GM19467 (cell line): ENCODE results near the gene ZNF211.

Experiments used
- ATAC-seq: cut with Tn5 transposase; IDR thresholded peaks from one replicate; pipeline ENCODE4 v1.9.1; 2021; ENCODE audit warnings: mild to moderate bottlenecking, moderate library complexity; ENCODE audit not compliant: unreplicated experiment

Gene ZNF211

DNA sequence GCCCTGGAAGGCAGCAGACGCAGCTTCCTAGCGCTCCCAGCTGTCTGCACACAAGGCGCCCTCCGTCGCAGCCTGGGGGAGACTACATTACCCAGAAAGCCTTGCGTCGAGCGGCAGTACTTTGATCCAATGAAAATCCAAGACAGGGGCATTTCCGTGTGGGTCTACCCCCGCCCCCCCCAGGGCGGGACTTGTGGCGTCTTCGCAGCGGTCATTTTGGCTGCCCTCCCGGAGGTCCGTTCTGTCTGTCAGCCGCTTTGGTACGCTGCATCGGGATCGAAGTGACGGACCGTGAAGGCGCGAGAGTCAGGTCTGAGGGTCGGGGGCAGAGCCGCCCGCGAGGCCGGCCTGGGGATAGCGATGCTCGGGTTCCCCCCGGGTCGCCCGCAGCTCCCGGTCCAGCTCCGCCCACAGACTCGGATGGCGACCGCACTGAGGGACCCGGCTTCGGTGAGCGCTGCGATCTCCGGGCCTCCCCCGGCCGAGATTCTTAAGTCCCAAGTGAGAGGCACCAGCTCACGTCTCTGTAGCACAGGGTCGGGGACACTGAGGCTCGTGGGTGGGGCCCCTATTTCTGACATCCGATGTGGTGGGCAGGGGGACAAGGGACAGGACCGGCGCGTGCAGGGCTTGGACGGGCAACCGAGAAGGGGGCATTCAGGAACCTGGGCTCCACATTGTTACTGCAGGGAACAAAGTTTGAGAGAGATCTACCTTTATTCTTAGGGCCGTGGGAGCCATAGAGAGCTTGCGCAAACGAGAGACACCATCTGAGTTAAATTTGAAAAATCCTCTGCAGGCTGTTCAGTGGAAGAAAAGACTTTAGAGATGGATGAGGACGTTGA, at the start of gene ZNF211:
TSS of gene ZNF211 (plus strand) at position 182 of the 845 bp plus-strand sequence. CDS start at position 361, 179 bp downstream.
- peak; percentile 91 for ATAC-seq

DNA sequence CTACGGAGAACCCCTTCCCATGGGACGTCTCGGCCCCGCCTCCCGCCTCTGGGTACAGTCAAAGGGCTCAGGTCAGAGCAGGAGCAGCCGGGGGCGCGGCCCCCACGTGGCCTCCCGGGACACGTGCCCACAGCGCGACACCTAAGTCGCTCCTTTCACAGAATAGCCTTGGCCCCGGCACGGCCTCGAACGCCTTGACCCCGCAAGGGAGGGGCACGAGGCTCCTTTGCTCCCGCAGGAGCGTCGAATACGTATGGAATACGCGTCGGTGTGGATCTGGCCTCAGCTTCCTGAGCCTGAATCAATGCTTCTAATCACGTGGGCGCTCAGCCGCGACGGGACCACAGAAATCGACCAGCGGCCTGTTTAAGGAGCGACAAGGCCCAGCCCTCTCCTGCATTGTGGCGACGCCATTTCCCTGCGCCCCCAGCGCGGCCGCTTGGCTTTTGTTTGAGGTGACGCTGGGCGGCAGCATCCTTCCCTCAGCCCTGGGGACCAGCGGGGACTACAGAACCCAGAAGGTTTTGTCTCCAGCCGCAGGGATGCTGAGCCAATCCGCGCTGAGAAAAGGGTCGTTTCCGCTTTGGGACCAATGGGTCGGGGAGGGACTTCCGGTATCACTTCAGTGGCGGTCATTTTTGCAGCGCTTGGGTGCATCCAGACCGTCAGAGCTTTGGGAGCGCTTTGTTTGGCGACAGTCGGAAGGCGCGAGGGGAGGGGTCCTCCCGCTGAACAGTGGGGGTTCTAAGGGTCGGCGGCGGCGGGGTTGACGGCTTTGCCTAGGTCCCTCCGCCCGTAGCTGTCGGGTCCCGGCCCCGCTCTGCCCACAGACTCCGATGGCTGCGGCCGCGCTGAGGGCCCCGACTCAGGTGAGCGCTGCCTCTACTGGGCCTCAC, 49.2 kb upstream of the ZNF211 start, which contains the start of gene ZIK1:
TSS of gene ZIK1 (plus strand) at position 625 of the 896 bp plus-strand sequence. CDS start at position 837, 212 bp downstream.
- ATAC-seq, result peak; percentile 69

DNA sequence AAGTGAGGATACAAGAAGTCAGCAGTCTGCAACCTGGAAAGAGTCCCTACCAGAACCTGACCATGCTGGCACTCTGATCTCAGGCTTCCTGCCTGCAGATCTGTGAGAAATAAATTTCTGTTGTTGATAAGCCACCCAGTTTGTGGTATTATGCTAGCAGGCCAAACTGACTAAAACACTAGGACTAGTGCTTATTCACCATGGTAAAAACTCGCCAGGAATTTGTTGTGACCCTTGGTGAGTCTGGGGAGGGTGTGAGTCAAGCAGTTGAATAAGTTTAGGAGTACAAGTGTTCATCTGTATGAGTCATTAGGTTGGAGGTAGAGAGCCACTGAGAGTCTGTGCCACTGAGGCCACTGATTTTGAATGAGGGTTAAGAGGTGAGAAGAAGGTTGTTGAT, 45.4 kb upstream of the ZNF211 start:
- ATAC-seq, result no peak

DNA sequence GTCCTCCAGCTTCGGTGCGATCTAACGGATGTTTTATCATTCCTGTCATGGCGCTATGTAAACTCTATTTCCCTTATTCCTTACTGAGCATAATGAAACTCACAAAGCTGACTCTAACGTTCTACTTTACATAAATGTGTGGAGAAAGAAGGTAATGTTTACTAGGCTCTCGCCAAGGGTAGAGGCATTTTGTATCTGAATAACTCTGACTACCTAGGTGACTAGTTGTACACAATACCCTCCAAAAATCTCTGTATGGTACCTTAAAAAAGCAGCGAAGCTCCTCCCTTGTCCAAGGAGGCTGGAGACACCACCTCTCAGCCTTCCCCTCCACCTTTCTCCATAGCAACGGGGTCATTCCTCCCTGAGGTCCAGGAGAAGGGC, 33.6 kb upstream of the ZNF211 start:
- ATAC-seq, result no peak

DNA sequence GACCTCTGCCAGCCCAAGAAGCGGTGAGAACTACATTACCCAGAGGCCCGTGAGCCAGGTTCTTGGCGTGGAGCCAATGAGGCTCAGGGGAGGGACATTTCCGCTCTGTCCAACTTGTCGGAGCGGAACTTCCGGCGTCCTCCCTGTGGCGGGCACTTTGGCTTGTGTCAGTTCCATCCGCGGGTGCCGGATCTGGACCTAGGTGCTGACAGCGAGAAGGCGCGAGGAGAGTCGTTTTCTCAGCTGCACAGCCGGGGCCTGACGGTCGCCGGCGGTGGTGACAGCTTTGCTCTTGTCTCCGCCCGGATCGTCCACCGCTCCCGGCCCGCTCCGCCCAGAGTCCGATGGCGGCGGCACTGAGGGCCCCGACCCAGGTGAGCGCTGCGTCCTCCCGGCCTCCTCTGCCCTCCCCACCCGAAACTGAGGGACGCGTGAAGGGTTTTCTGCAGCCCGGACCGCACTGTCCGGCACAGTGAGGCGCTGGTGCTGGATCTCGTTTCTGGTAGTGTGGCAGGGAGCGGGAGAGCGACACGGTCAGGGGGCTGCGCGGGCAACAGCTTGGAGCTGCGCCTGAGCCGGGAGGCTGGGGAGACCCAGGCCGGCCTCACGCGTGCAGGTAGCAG, 33.1 kb upstream of the ZNF211 start, which contains the start of gene ZNF530:
TSS of gene ZNF530 (plus strand) at position 125 of the 623 bp plus-strand sequence. CDS start 4,461 bp downstream, outside the sequence.
- peak; percentile 93 for ATAC-seq

DNA sequence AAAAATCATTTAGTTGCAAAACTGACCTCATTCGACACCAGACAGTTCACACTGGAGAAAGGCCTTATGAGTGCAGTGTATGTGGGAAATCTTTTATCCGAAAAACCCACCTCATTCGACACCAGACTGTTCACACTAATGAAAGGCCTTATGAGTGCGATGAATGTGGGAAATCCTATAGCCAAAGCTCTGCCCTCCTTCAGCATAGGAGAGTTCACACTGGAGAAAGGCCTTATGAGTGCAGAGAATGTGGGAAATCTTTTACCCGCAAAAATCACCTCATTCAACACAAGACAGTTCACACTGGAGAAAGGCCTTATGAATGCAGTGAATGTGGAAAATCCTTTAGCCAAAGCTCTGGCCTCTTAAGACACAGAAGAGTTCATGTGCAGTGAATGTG, 26.0 kb upstream of the ZNF211 start:
- ATAC-seq, result no peak

DNA sequence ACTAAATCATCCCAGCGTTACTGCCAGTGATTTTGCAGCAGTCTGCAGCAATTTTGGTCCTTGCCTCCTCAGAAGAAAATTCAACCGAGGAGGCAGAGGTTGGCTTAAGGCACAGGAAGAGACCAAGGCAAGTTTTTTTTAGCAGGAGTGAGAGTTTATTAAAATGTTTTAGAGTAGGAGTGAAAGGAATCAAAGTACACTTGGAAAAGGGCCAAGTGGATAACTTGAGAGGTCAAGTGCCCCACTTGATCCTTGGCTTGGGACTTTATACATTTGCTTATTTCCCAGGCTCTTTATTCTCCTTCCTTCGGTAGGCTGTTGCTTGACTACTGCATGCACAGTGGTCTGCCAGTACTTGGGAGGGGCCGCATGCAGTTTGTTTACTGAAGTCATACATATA, 21.9 kb upstream of the ZNF211 start:
- ATAC-seq, result no peak

DNA sequence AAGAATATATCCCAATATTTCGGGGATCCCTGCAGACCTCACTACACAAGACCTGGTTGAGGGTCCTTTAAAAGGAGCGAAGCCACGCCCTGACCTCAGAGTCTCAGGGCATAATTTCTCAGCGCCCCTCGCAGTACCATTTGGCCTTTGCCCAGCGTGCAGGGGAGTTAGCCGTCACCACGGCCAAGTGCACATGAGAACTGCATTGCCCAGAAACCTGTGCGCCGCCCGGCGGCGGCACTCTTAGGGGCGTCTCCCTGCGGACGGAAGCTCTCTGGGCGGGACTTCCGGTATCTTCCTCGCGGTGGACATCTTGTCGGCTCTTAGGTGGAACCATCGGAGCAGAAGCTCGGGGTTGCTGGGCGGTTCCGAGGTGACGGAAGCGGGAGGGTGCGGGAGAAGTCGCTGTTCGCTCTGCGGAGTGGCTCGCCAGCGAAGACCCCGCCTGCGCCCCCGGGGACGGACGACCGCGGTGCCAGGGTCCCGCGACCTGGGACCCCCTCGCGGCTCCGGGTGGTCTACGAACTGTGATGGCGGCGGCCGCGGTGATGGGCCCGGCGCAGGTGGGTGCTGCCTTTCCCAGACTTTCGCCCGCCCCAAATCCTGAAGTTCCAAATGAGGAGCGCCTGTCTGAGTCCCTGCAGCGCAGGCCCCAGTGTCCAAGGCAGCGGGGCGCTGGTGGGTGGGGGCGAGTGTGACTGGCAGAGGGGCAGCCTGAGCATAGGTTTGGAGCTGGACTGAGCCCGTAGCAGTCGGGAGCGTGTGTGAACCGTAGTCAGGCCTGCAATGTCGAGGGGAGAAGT, 18.8 kb upstream of the ZNF211 start, which contains the start of gene ZNF134:
TSS of gene ZNF134 (plus strand) at position 302 of the 803 bp plus-strand sequence. CDS start 5,227 bp downstream, outside the sequence.
- ATAC-seq, result peak; percentile 94

DNA sequence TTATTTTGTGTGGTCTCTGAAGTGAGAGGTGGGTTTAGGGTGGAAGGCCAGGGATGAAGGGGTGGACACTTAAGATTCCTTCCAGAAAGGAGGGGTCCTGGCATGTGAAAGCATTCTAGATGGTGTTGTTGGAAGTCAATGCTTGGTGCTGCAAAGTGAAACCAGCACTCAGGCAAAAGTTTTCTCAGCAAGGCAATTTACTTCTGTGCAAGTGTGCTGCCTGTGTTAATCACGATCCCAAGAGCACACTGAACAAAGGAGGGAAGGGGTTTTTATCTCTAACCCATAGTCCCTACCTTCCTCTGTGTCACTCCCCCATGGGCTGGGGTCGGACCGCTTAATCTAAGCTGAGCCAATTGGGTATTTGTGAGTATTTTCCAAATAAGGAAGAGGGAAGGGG, 17.6 kb upstream of the ZNF211 start:
- no peak for ATAC-seq

DNA sequence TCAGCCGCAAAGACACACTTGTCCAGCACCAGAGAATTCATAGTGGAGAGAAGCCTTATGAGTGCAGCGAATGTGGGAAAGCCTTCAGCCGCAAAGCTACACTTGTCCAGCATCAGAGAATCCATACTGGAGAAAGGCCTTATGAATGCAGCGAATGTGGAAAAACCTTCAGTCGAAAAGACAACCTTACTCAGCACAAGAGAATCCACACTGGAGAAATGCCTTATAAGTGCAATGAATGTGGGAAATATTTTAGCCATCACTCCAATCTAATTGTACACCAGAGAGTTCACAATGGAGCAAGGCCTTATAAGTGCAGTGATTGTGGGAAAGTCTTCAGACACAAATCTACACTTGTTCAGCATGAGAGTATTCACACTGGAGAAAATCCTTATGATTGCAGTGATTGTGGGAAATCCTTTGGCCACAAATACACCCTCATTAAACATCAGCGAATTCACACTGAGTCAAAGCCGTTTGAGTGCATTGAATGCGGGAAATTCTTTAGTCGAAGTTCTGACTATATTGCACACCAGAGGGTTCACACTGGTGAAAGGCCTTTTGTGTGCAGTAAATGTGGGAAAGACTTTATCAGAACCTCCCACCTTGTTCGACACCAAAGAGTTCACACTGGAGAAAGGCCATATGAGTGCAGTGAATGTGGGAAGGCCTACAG, 12.2 kb upstream of the ZNF211 start:
- ATAC-seq, result no peak

DNA sequence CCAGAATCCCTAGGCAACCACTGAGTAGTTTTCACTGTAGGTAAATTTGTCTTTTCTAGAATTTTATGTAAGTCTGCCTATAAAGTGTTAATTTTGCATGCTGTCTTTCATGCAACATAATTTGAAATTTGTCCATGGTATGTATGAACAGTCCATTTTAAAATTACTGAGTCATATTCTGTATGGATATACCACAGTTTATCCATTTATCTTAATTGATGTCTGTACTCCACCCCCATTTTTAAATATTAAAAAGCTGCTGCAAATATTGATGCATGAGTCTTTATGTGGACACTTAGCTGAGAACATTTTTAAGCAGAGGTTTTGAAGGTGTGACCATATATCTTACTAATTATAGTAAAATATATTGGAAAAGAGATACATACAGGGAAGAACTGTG, 9.9 kb upstream of the ZNF211 start:
- ATAC-seq, result no peak

DNA sequence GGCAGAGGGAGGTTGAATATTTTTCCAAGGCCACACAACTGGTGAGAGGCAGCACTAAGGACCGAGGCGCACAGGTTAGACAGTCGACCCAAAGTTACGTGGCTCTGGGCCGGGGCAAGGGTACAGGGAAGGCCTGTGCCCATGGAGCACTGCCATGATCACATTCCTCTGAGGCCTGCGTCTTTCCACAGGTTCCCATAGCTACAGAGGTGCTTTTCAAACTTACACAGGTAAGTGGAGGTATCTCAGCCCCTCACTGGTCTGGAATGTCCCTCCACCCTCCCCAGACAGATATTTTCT, 814 bp downstream of the ZNF211 start:
- no peak for ATAC-seq

DNA sequence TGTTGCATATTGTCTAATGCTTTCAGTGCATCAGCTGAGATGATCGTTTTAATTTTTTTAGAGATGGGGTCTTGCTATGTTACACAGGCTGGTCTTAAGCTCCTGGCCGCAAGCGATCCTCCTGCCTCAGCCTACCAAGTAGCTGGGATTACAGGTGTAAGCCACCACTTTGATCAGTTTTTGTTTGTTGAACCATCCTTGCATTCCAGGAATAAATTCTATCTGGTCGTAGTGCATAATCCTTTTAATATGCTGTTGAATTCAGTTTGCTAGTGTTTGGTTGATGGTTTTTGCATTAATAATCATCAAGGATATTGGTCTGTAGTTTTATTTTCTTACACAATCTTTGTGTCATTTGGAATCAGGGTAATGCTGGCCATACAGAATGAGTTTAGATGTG, 4.4 kb downstream of the ZNF211 start:
- no peak for ATAC-seq

DNA sequence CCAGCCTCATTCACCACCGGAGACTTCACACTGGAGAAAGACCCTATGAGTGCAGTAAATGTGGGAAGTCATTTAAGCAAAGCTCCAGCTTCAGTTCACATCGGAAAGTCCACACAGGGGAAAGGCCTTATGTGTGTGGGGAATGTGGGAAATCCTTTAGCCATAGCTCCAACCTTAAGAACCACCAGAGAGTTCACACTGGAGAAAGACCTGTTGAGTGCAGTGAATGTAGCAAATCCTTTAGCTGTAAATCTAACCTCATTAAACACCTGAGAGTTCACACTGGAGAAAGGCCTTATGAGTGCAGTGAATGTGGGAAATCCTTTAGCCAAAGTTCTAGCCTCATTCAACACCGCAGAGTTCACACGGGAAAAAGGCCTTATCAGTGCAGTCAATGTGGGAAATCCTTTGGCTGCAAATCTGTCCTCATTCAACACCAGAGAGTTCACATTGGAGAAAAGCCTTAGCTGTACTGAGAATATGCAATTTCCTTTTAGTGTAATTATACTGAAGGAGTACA, 8.8 kb downstream of the ZNF211 start:
- no peak for ATAC-seq

DNA sequence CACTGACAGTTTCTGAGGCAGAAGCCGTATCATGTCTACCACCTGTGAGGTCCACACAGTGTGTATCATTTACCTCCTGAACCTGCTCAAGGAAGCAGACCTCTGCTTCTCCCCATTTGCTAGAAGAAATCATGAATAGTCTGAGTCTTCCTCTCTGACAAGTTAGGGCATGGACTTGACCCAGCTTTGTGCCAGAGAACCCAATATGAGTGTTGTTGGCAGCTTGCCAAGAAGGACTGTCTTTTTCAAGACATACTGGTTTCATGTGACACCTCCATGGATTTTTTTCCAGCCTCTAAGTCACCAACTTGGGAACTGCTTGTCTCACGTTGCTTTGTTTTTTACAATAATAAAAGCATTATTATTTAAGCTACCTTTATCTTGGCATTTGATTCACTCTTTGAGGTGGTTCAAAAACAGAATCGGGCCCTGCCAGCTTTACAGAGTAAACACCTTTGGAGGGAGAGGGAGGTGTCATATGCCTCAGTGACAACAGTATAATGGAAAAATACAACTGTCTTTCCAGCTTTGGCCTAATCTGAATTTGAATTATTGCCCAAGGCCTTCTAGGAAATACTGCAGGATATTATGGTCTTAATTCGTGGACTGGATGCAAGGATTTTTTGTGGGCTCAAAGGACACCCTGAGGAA, 9.6 kb downstream of the ZNF211 start:
- no peak for ATAC-seq

DNA sequence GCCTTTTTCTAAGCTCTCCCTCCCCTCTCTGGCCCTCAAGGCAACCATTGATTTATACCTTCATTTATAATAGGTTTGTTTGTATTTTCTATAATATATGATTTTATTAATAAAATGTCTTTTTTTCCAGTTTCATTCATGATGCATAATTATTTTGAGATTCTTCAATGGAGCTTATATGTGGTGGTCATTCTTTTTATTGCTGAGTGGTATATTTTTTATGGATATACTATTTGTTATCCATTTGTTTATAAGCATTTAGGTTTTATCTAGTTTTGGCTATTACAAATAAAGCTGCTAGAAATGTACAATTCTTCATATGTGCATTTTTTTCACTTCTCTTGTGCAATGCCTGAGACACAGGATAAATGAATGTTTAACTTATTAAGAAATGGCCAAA, 10.8 kb downstream of the ZNF211 start:
- ATAC-seq, result no peak

DNA sequence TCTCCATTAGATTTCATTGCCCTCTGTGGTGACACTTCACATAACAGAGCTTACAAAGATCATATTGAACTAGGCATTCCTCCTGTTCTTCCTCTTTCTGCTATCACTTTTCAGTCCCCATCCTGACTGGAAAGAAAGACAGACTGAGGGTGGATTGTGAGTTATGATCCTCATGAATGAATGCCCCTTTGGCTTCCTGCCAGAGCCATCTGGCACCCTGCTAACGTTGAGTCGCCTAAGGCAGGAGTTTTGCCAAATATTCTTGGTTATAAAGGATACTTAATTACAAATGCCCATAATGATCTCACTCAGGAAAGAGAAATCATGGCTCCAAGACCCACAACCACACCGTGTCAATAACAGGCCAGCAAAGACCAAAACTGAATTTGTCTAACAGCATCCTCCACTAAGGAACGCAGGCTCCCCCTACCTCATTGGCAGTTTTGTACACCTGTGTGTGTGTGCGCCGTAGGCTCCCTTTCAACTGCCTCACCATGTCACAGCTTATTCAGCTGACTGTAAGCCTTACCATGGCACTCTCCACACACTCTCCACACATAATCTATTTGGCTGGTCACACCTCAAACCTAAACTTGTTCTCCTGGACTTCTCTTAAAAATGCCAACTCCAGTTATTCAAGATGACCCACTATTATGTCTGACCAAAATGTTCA, 15.5 kb downstream of the ZNF211 start:
- no peak for ATAC-seq

DNA sequence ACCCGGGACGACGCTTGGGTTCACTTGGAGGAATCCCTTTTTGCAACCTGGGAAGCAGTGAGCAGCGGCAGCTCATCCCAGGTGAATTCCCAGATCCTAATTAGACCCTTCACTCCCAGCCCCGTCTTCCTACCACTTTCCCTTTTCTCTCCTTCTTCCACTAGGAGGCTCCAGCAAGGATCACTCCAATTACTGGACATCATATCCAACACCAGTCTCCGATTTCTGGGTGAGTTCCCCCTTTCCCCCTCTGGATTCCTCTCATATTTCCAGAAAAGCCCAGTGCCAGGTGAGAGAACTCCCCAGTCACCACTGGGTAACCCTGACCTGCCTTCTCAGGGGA, 18.7 kb downstream of the ZNF211 start:
- no peak for ATAC-seq

DNA sequence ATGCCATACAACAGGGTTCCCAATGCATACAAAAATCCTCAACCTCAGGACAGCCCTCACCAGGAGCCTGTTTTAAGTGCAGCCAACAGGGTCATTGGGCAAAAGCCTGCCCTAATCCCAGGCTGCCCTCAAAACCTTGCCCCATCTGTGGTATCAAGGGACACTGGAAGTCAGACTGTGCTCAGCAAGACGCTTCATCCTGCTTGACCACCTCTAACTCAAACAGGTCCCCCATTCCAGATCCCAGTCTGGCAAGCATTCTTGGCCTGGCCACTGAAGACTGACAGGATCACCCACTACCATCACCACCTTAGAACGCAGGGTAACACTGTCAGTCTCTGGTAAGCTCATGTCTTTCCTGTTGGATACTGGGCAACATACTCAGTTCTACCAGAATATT, 20.7 kb downstream of the ZNF211 start:
- no peak for ATAC-seq
